Activated CD4-positive, CD25-positive, alpha-beta regulatory T cell (primary cell): Measurements from ENCODE around the gene TBC1D1.

Source experiments
- DNase-seq, 4 experiments: peaks; one replicate each; lab custom pipeline; 2025; lab: John Stamatoyannopoulos, UW

The TBC1D1 gene

DNA sequence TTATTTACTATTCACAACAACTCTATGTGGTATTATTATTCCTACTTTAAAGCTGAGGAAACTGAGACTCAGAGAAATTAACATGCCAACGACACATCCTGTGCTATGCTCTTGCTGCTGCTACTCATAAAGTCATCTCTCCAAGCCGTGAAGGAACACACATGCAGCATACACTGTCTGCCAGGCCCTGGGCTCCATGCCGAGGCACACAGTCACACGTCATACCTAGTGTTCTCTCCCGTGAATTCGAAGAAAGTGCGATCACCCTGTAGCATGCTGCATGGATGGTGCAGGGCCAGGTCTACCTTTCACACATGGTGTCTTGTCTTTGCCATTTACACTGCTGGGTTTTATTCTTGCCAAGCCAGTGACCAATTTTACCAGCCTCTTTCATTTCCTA lies 34.1 kb downstream of the TBC1D1 start:
- no peak for DNase-seq

- no peak for DNase-seq
Measured at GRCh38 chr4:37927434-37927833, 36.5 kb downstream of the TBC1D1 start.

GRCh38 chr4:37928426-37929416 lies 37.8 kb downstream of the TBC1D1 start:
- DNase-seq = no peak

DNA sequence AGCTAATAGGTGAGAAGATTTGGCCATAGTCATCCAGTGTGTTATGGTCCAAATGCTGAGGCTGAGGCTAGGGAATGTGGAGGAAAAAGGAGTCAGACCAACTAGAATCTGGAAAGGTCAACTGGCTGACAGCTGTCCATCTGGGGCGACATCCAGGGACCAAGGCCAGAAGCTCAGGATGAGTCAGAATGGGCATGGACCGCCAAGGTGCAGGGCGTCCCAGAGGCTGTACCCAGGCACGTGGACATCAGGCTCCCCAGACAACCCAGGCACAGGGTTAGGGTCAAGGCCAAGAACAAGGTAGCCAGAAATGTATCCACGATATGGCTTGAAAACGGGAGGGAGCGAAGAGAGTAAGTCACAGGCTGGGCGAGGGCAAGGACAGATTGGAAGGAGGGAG lies 43.2 kb downstream of the TBC1D1 start:
- DNase-seq = no peak

DNA sequence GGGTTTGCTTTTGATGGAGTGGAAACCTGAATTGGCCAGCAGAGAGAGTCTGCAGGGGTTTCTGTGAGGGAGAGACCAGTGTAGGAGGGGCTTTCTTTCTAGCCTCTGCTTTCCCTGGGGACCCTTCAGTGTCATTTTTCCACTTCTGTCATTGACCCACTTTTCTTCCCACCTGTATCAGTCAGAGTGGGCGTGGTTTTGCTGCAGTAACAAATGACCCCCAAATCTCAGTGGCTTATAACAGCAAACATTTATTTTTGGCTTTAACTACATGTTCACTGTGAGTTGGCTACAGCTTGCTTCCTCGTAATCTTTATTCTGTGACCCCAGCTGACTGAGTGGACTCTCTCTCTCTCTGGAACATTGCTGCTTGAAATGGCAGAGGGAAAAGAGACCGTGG lies 43.7 kb downstream of the TBC1D1 start:
- no peak for DNase-seq

GRCh38 chr4:37935026-37935425 lies 44.1 kb downstream of the TBC1D1 start:
- no peak for DNase-seq

- DNase-seq = no peak
Measured at GRCh38 chr4:37936889-37937498, 46.1 kb downstream of the TBC1D1 start.

GRCh38 chr4:37938208-37938607 lies 47.3 kb downstream of the TBC1D1 start:
- DNase-seq = no peak

DNA sequence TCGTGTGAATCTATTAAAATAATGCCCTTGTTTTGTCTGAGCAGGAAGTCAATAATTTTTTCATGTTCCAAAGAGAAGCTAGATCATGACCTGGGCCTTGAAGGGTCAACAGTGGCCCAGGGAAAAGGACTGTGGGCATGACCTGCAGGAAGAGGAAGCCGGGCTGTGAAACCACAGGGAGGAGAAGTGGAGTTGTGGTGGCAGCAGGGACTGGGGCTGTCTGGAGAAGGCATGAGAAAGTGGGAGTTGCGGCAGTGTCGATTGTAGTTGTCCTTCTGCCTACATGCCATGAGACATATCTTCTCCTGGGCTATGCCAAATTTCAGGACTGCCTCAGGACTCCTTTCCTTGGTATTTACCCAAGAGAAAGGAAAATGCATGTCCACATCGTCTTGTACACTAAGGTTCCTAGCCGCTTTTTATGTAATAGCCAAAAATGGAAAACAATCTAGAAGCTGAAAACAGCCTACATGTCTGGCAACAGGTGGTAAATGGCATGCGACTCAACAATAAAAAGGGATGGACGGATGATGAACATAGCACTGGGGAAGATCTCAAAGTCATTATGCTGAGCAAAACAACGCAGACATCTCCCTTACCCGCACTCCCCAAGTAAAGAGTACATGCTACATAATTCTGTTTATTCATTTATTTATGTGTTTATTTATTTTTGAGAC lies 55.8 kb downstream of the TBC1D1 start:
- DNase-seq = no peak

GRCh38 chr4:37948542-37948941 lies 57.7 kb downstream of the TBC1D1 start:
- DNase-seq = no peak

DNA sequence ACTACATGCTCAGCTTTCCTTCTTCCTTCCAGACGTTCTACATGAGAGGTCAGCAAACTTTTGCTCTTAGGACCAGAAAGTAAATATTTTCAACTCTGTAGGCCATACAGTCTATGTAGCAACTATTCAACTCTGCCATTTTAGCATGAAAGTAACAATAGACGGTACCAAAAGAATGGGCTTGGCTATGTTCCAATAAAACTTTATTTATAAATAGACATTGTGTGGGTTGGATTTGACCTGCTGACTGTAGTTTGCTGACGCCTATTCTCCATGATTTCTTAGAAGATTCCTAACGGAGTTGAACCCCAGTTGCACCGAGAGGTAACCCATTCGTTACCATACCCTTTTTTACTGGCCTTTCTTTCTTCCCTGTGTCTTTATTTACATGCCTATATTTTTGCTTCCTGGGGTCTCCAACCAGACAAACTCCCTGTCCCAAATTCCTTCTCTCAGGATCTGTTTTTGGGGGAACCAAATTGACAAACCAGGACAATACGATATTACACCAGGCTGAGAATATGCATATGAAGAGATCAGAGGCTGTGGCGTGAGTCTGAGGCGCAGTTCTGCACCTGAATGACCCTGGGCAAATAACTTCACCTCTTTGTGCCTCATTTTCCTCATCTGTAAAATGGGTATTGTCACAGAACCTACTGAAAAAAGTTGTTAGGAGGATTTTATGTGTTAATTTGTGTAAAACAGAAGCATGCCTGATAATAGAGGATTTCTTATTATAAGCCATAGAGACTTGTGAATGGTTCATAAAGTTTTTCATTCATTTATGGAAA lies 58.9 kb downstream of the TBC1D1 start:
- no peak for DNase-seq

DNA sequence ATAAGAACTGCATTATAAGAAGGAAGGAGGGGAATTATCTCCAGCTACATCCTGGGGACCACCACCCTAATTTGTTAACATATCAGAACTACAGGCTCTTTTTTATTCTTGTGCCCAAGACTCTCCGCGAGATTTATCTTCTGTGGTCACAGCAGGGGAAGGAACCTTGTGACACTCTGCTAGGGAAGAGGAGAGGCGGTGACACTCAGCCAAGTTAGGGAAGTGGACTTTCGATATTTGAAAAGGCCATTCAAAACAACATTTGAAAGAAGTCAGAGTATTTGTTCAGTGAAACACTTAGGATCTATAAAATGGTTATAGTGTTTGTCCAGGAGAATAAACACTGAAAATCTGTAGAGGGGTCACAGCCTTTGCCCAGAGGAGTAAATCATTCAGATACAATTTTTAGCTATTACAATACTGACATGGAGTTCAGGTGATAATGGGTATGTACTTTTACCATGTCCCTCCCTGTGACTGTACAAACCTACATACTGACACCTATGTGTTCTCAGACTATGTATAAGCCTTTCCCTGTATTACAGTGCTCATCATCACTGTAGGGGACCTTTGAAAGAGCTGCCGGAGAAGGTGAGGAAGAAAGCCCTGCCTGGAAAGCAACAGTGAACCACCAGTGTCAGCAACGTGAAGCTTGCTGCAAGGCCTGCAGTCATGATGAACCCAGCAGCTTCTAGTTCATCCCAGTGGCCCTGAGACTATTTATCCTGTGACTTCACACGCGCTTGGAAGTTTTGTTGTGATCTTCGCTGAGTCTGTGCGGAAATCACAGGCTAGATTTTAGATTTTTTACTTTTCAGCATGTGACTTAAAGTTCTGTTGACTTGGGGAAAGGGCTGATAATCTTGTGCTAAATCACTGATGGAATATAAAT lies 60.8 kb downstream of the TBC1D1 start:
- no peak for DNase-seq

GRCh38 chr4:37953156-37953555 lies 62.3 kb downstream of the TBC1D1 start:
- DNase-seq = no peak

DNA sequence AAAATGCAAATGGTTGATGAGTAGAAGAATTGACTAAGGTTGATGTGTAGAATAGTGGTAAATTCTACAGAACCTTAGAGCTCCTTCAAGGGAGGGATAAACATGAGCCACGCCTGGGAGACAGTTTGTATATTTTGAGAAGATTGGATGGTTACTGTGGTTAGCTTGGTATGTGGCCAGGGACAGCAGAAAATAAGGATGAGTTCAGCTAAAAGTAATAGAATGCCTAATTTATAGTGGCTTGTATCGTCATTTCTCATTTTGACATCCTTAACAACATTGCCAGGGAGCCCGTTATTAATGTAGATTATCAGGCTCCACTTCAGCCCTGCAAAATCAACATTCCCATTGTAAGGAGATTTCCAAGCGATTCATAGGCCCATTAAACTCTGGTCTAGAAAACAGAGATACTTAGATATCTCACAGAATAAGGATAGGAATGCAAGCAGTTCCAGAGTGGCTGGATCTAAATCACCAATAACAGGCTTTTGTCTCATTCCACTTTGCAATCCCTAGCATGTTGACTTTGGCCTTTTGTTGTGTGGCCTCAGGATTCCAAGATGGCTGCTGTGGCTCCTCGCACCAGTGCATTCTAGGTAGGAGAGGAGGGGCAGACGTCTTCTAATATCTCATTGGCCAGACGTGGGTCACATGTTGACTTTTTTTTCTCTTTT lies 62.9 kb downstream of the TBC1D1 start:
- no peak for DNase-seq

DNA sequence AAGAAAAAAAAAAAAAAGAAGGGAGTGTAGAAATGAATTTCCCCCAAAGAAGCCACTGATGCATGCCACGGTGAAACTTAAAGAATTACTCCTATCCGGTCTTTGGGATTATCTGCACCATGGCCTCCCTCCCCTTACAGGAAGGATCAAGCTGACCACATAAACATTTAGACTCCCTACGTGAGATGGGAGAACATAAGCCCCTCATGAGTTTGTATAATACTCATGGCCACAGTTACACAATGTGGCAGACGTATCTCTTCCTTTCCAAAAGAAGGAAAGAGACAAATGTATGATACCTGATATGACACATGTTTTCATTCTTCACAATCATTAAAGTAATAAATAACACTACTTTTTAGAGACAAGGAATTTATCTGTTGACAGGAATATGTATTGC lies 66.1 kb downstream of the TBC1D1 start:
- no peak for DNase-seq

GRCh38 chr4:37958932-37959331 lies 68.0 kb downstream of the TBC1D1 start:
- no peak for DNase-seq

GRCh38 chr4:37960098-37960497 lies 69.2 kb downstream of the TBC1D1 start, which contains the start of gene PTTG2:
Gene PTTG2 (plus strand): TSS chr4:37960398. CDS start chr4:37960435, 37 bp downstream.
- no peak for DNase-seq

GRCh38 chr4:37960679-37961450 lies 70.0 kb downstream of the TBC1D1 start:
- no peak for DNase-seq

DNA sequence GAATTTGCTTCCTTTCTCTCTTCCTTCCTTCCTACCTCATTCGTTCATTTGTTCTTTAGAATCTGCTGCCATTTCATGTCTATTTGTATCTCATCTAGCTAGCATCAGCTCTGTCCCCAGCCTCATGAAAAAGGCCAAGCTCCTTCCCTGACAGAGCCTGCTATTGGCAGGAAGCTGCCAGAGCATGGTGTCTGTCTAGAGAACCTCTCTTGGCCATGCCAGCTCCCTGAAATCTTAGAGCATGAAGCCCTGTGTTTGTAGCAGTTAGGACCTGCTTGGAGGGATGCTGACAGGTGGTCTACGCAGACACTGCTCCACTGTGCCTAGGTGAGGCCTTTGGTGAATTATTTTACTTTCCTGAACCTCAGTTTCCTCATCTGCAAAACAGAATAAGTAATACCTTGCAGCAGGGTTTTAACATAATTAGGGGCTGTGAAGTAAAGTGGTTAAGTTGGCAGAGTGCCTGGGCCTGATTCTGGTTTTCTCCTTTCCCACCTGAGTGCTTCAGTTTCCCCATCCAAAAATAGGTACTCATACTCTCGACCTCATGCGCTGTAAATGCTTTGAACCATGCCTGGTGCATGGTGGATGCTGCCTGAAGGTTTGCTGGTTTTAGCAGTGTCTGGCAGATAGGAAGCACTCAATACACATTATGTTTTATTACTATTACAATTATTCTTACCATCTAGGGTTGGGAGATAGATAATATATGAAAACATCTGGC lies 74.0 kb downstream of the TBC1D1 start:
- DNase-seq = no peak
